OCI-LY7 (cell line): ENCODE measurements around the gene LIMS1. TPM values are rescaled to one million over a fixed set of nuclear protein-coding genes. Genes with fewer than 3 reads are reported as not detected.

Experiments used
- BruUV-seq: library from RNA; stranded (reverse); fragments of 400-500 nt; replicated peaks from 2 replicates; lab custom pipeline; 2021; lab: Mats Ljungman, UMichigan
- CTCF ChIA-PET: fragments of 300-600 bp; sonication (Branson Sonifier 250); formaldehyde crosslinking; loops from one replicate; lab custom pipeline; 2022; ENCODE audit warnings: antibody characterized with exemption; ENCODE audit not compliant: unreplicated experiment; lab: Charles Lee
- POLR2A ChIA-PET: fragments of 300-600 bp; sonication (Branson Sonifier 250); formaldehyde crosslinking; loops from one replicate; lab custom pipeline; 2022; ENCODE audit warnings: antibody characterized with exemption; lab: Charles Lee
- DNase-seq: peaks from one replicate; pipeline ENCODE4 v3.0.0-alpha.2; 2015; ENCODE audit warnings: low spot score
- H2AFZ ChIP-seq: fragments of 200-600 bp; sonication (generic), shearing (Covaris generic); 2 replicates; pipeline ENCODE4 v1.6.1; 2014; ENCODE audit warnings: mild to moderate bottlenecking, antibody characterized with exemption, low read length, moderate library complexity
- H3K27ac ChIP-seq: fragments of 200-600 bp; sonication (generic); 2 replicates; pipeline ENCODE4 v1.5.1; 2014; ENCODE audit warnings: mixed run types, low read depth, mild to moderate bottlenecking, moderate library complexity, low read length, inconsistent platforms; ENCODE audit not compliant: poor library complexity, severe bottlenecking
- H3K36me3 ChIP-seq: fragments of 200-600 bp; sonication (generic); 2 replicates; pipeline ENCODE4 v1.6.1; 2014; ENCODE audit warnings: mild to moderate bottlenecking, antibody characterized with exemption, low read length, moderate library complexity, mixed read lengths; ENCODE audit not compliant: insufficient read depth
- H3K4me1 ChIP-seq: fragments of 200-600 bp; sonication (generic); 2 replicates; pipeline ENCODE4 v1.5.1; 2014; ENCODE audit warnings: mild to moderate bottlenecking, low read length; ENCODE audit not compliant: insufficient read depth, poor library complexity, severe bottlenecking
- H3K4me2 ChIP-seq: fragments of 200-600 bp; sonication (generic); 2 replicates; pipeline ENCODE4 v1.6.1; 2014; ENCODE audit warnings: mild to moderate bottlenecking, low read length
- H3K4me3 ChIP-seq: fragments of 200-600 bp; sonication (generic); 2 replicates; pipeline ENCODE4 v1.5.1; 2014; ENCODE audit warnings: mild to moderate bottlenecking, low read depth, low read length; ENCODE audit not compliant: poor library complexity, severe bottlenecking
- H3K79me2 ChIP-seq: fragments of 200-600 bp; sonication (generic); 2 replicates; pipeline ENCODE4 v1.6.1; 2016; ENCODE audit warnings: low read depth, mild to moderate bottlenecking, low read length, moderate library complexity, mixed read lengths; ENCODE audit not compliant: insufficient read depth
- H3K9me2 ChIP-seq: fragments of 200-600 bp; sonication (generic); 2 replicates; pipeline ENCODE4 v1.6.1; 2016; ENCODE audit warnings: mild to moderate bottlenecking, low read length, mixed read lengths; ENCODE audit not compliant: insufficient read depth
- H3K9me3 ChIP-seq: fragments of 200-600 bp; sonication (generic); 2 replicates; pipeline ENCODE4 v1.6.1; 2014; ENCODE audit warnings: mild to moderate bottlenecking, mixed run types, low read length, mixed read lengths
- H4K20me1 ChIP-seq: fragments of 200-600 bp; sonication (generic); 2 replicates; pipeline ENCODE4 v1.6.1; 2014; ENCODE audit warnings: mild to moderate bottlenecking, antibody characterized with exemption, low read length, moderate library complexity, mixed read lengths; ENCODE audit not compliant: insufficient read depth
- CTCF ChIP-seq: fragments of 200-600 bp; sonication (generic); conservative IDR thresholded peaks from 2 replicates; pipeline ENCODE4 v1.5.1; 2014; ENCODE audit warnings: mild to moderate bottlenecking, antibody characterized with exemption, low read length, moderate library complexity, mixed read lengths
- EZH2phosphoT487 ChIP-seq: fragments of 200-600 bp; sonication (generic); IDR thresholded peaks from 2 replicates; pipeline ENCODE4 v1.6.1; 2018; ENCODE audit warnings: low read depth, borderline replicate concordance, mild to moderate bottlenecking, mixed run types, antibody characterized with exemption, low read length, moderate library complexity, mixed read lengths
- intact Hi-C: fragments of 100-400 bp; cut with micrococcal nuclease; formaldehyde crosslinking; loops from one replicate; pipeline ENCODE4 v1.10.0; 2022; ENCODE audit not compliant: unreplicated experiment
- total RNA-seq, 2 experiments: library from RNA; depleted of rRNA in 1 of 2; stranded (reverse); fragments of >200 nt in 1 of 2; shearing (Covaris generic) in 1 of 2; gene quantifications; 2 replicates each; pipeline ENCODE4 v1.2.3, GENCODE V29; 2014 to 2022

LIMS1 gene
- total RNA-seq, 2 experiments from 2014 or later: 53.3 to 74.7 TPM

- peaks cover 89% of the 10 kb centered on the region for H3K4me1 ChIP-seq
- peak overlapping the region; percentile 56 for H3K4me3 ChIP-seq
- H3K79me2 ChIP-seq: peaks cover 44% of the 10 kb centered on the region; the same call in 1 of the 2 replicates
- peak; percentile 93 for DNase-seq
- ChIA-PET CTCF (interaction anchor here (1.0 to 2.4 kb wide), 5 partner anchors 12 to 25 kb away, joined by 4 to 11 read pairs (median 4); no protein-coding TSS in a partner anchor), POLR2A (interaction anchor here (1.1 to 11.8 kb wide), 2 partner anchors 14 to 17 kb away, joined by 3 to 356 read pairs; no protein-coding TSS in a partner anchor)
- H4K20me1 ChIP-seq: 0 out of 2 replicates have a peak, but pooled peaks cover 4% of the 10 kb centered on the region
- peak overlapping the region; percentile 4; the same call in 1 of the 2 replicates for H2AFZ ChIP-seq
- no peaks in the 10 kb centered on the region for H3K36me3 ChIP-seq
- H3K4me2 ChIP-seq: peak overlapping the region; percentile 88
- TF ChIP-seq CTCF (no peak), EZH2phosphoT487 (no peak)
- intact Hi-C loops: loop anchor here (1.0 kb wide), 1 partner anchor 8 kb away; no protein-coding TSS in a partner anchor
- H3K27ac ChIP-seq: peak overlapping the region; percentile 91
- no peaks in the 10 kb centered on the region for H3K9me2 ChIP-seq
- BruUV-seq: no TSS peak
- no peaks in the 10 kb centered on the region for H3K9me3 ChIP-seq
These were observed 77.9 kb downstream of the LIMS1 start for GRCh38 chr2:108612153-108612513.

- peak; percentile 60 for DNase-seq
- peak overlapping the region; percentile 56 for H3K4me3 ChIP-seq
- intact Hi-C loops: loop anchor here (1.0 kb wide), 1 partner anchor 8 kb away; no protein-coding TSS in a partner anchor
- peak overlapping the region; percentile 4; the same call in 1 of the 2 replicates for H2AFZ ChIP-seq
- H3K9me3 ChIP-seq: no peaks in the 10 kb centered on the region
- peak overlapping the region; percentile 91 for H3K27ac ChIP-seq
- peak overlapping the region; percentile 88 for H3K4me2 ChIP-seq
- no peaks in the 10 kb centered on the region for H4K20me1 ChIP-seq
- H3K79me2 ChIP-seq: peaks cover 46% of the 10 kb centered on the region; the same call in 1 of the 2 replicates
- TF ChIP-seq CTCF (no peak), EZH2phosphoT487 (no peak)
- H3K4me1 ChIP-seq: peaks cover 94% of the 10 kb centered on the region
- ChIA-PET POLR2A (interaction anchor here (1.1 to 11.8 kb wide), 2 partner anchors 15 to 16 kb away, joined by 3 to 356 read pairs; no protein-coding TSS in a partner anchor), CTCF (interaction anchor here (1.0 to 2.4 kb wide), 5 partner anchors 11 to 24 kb away, joined by 4 to 11 read pairs (median 4); no protein-coding TSS in a partner anchor)
- no peaks in the 10 kb centered on the region for H3K9me2 ChIP-seq
- H3K36me3 ChIP-seq: no peaks in the 10 kb centered on the region
- BruUV-seq: no TSS peak
These were observed 78.4 kb downstream of the LIMS1 start for GRCh38 chr2:108612514-108613183.
